NCI-H69 (cell line): ENCODE data around the gene F7.
"Not testable (repeated sequence)": the region's sequence is repeated elsewhere in the genome, so short reads cannot be mapped to it uniquely, and the experiment has no call there.

Experiments used
- DNase-seq: peaks from one replicate; lab custom pipeline; 2025; lab: John Stamatoyannopoulos, UW

The F7 gene

DNA sequence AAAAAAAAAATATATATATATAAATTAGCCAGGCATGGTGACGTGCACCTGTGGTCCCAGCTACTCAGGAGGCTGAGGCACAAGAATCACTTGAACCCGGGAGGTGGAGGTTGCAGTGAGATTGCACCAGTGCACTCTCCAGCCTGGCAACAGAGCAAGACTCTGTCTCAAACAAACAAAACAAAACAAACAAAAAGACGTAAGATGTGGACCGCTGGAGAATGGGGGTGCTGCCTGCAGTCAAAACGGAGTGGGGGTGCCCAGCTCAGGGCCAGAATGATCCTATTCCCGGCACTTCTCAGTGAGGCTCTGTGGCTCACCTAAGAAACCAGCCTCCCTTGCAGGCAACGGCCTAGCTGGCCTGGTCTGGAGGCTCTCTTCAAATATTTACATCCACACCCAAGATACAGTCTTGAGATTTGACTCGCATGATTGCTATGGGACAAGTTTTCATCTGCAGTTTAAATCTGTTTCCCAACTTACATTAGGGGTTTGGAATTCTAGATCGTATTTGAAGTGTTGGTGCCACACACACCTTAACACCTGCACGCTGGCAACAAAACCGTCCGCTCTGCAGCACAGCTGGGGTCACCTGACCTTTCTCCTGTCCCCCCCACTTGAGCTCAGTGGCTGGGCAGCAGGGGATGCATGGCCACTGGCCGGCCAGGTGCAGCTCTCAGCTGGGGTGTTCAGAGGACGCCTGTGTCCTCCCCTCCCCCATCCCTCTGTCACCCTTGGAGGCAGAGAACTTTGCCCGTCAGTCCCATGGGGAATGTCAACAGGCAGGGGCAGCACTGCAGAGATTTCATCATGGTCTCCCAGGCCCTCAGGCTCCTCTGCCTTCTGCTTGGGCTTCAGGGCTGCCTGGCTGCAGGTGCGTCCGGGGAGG, at the start of gene F7:
TSS of gene F7 (plus strand) at position 760 of the 889 bp plus-strand sequence. CDS start at position 811, 51 bp downstream.
- peak; percentile 86 for DNase-seq

DNA sequence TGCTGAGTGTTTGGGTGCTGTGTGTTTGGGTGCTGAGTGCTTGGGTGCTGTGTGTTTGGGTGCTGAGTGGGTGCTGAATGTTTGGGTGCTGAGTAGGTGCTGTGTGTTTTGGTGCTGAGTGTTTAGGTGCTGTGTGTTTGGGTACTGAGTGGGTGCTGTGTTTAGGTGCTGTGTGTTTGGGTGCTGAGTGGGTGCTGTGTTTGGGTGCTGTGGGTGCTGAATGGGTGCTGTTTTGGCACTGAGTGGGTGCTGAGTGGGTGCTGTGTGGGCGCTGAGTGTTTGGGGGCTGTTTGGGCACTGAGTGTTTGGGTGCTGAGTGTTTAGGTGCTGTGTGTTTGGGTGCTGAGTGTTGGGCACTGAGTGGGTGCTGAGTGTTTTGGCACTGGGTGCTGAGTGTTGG, 48.5 kb upstream of the F7 start:
- no peak for DNase-seq

DNA sequence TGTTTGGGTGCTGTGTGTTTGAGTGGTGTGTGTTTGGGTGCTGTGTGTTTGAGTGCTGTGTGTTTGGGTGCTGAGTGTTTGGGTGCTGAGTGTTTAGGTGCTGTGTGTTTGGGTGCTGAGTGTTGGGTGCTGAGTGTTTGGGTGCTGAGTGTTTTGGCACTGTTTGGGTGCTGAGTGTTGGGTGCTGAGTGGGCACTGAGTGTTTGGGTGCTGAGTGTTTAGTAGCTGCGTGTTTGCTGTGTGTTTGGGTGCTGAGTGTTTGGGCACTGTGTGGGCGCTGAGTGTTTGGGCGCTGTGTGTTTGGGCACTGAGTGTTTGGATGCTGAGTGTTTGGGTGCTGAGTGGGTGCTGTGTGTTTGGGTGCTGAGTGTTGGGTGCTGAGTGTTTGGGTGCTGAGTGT, 48.0 kb upstream of the F7 start:
- not testable (repeated sequence) for DNase-seq

DNA sequence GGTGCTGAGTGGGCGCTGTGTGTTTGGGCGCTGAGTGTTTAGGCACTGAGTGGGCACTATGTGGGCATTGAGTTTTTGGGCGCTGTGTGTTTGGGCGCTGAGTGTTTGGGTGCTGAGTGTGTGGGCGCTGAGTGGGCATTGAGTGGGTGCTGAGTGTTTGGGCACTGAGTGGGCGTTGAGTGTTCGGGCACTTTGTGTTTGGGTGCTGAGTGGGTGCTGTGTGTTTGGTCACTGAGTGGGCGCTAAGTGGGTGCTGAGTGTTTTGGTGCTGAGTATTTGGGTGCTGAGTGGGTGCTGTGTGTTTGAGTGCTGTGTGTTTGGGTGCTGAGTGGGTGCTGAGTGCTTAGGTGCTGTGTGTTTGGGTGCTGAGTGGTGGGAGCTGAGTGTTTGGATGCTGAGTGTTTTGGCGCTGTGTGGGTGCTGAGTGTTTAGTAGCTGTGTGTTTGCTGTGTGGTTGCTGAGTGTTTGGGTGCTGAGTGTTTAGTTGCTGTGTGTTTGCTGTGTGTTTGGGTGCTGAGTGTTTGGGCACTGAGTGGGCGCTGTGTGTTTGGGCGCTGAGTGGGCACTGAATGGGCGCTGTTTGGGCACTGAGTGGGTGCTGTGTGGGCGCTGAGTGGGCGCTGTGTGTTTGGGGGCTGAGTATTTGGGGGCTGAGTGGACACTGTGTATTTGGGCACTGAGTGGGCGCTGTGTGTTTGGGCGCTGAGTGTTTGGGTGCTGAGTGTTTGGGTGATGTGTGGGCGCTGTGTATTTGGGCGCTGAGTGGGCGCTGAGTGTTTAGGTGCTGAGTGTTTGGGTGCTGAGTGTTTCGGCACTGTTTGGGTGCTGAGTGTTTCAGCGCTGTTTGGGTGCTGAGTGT, 47.2 kb upstream of the F7 start:
- no peak for DNase-seq

DNA sequence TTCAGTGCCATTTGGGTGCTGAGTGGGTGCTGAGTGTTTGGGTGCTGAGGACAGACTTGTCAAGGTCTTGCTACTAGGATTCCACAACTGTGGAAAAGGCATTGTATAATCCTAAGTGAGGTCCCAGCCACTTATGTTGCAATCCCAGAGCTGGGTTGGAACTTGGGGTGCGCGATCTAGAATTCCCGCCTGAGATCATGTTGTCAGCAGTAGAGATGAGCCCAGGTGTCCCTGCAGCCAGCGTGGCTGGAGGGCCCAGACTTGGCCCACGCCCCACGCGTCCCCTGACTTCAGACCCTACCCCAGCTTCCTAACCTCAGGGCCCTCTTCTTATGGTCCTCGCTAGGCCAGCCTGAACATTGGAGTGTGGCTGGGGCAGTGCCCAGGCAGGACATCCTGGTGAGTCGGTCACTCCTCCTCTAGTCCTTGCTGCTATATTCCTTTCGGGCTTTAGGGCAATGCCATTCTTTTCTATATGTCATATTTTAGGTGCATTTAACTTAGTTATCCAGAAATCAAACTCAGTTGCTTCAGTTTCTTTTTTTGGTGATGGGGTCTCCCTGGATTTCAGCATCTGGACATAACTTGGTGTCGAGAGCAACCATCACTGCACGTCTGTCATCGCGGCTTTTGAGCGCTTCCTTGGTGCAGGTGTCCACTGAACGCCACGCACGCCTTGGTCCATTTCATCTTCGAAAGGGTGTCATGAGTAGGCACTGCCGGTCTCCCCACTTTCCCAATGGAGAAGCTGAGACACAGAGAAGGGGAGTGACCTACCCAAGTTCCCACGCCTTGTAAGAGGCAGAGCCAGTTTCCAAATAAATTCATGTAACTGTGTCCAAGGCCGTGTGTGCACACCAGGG, 46.4 kb upstream of the F7 start:
- DNase-seq = no peak

DNA sequence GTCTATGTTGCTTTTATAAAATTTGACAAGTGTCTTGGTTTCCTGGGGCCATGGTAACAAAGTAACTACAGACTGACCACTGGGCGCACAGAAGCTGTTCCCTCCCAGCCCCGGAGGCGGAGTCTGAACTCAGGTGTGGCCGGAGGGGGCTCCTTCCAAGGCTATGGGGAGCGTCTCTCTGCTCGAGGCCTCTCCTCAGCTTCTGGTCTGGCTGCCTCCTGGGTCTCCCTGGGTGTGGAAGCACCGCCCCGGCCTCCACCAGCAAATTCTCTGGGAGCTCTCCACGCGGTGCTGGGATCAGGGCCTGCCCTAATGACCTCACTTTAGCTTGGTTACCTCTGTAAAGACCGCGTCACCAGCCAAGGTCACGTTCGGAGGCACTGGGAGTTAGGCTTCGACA, 45.7 kb upstream of the F7 start:
- DNase-seq = no peak

DNA sequence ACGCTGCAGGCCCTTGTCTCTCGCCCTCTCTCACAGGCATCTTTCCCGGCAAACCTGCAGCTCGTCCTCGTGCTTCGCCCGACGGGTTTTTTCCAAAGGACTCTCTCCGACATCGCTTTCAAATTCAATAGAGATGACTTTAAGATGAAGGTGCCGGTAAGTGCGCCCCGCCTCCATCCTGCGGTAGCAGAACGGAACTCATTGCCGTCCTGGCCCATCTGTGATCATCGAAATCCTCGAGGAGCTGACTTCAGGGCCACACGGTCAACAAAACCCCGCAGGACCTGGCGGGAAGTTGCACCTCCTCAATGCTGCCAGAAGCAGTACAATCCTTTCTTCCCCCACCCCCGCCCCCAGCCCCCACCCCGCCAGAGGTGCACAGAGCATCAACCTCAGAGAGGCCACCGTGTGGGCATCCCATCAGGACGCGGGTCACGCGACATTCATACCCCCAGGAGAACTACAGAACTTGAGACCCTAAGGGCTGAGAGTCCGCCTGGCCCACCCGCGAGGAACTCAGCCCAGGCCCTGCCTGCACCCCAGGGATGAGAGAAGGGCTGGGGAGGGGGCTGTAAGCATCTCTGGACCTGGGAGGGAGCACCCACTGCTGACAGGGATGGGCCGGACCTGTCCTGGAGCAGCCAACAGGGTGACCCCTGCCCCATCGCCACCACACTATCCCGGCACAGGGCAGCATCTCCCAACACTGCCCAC, 44.9 kb upstream of the F7 start:
- no peak for DNase-seq

DNA sequence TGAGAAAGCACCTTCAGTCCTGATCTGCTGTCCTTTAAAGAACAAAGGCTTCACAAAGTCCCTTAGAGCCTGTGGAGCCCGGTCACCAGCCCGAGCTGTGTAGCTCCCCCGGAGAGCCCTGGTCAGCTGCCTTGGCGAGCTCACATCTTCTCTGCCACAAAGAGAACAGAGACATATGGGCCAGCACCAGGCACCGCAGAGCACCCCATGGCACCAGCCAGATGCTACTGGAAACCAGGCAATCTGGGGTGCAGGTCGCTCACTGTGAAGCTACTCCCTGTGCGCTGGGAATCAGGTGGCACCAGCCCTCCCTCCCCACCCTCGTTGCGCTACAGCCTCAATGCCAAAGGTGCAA, 44.3 kb upstream of the F7 start:
- no peak for DNase-seq

DNA sequence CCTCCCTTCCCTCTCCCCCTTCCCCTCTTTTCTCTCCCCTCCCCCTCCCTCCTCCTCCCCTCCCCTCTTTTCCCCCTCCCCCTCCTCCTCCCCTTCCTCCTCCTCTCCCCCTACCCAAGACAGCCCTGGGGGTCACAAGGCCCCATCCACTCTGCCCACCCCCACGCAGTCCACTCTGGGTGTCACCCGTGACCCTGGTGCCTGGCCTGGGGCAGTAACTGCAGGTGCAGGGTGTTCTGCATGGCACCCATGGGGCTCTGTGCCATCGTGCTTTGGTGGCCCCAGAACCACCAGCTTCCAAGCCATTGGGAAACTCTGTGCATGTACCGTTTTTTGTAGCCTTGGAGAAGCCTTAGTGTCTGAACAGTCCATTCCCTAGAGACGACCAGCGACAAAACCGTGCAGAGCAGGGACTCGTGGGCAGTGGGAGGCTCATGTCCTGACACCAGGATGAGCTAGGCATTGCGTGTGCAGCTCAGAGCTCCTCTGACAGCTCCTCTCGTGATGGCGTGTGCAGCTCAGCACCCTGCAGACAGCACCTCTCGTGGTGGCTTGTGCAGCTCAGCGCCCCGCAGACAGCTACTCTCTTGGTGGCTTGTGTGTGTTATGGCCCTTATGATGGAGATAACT, 43.7 kb upstream of the F7 start:
- no peak for DNase-seq

GRCh38 chr13:113062691-113063090, 42.9 kb upstream of the F7 start:
- no peak for DNase-seq

DNA sequence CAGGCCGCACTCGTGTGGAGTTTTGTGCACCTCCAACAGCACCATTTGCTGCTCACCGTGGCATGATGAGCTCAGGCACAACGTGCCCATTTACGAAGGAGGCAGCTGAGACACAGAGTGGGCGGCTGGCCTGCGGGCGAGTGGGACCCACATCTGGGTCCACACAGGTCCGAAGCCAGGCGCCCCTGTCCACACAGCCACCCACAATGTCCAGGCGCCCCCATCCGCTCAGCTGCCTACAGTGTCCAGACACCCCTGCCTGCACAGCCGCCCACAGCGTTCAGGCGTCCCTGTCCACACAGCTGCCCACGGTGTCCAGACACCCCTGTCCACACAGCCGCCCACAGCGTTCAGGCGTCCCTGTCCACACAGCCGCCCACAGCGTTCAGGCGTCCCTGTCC, 42.5 kb upstream of the F7 start:
- DNase-seq = no peak

- no peak for DNase-seq
Measured at GRCh38 chr13:113064000-113064533, 41.5 kb upstream of the F7 start.

GRCh38 chr13:113064534-113065405, 40.8 kb upstream of the F7 start:
- no peak for DNase-seq

GRCh38 chr13:113065406-113066141, 40.0 kb upstream of the F7 start:
- no peak for DNase-seq

- no peak for DNase-seq
Measured at GRCh38 chr13:113066142-113066455, 39.5 kb upstream of the F7 start.

- no peak for DNase-seq
Measured at GRCh38 chr13:113066746-113067145, 38.8 kb upstream of the F7 start.

DNA sequence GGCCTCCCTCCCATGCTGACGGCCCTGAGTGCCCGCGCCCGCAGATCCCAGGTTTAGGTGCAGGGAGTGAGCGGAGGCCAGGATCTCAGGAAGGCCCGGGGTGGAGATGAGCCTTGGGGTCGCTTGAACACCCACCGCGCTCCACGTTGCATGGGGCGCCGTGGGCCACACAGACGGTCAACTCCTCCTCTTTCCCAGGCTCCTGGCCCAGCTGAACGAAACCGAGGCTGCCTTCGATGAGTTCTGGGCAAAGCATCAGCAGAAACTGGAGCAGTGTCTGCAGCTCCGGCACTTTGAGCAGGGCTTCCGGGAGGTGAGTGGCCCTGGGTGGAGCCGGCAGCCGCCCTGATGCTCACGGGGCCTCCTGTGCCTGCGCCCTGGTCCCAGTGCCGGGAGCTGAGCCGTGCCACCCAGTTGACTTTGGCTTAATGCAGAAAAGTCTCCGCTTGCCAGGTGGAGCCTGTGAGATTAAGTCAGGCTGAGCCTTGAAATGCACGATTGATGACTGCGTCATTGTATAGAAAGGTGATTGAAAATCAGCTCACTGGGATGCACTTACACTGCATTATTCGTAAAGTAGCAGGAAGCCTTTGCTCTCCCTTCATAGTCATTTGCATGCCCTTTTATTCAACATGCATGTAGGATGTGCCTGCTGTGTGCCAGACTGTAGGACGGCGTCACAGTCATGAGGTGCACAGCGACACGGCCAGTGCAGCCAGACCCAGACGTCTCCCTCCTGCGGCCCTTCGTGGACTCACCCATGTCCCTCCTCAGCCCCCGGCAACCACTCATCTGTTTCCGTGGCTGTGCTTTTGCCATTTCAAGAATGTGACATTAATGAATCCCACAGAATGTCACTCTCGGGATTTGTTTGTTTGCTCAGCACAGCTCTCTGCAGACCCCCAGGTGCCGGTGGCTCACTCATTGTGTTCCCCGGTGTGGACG, 35.5 kb upstream of the F7 start:
- DNase-seq = no peak

DNA sequence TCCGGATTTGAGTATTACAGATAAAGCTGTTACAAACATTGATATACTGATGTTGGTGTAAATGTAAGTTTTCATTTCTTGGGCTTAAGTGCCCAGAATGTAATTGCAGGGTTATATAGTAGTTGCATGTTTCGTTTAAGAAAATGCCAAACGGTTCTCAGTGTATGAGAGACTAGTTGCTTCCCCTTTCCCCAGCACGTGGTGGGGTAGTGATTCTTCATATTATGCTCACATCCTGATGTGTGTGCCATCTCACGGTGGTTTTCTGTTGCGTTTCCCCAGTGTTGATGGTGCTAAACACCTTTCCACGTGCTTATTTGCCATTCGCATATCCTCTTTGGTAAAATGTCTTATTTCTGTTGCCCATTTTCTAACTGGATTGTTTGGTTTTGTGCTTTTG, 34.7 kb upstream of the F7 start:
- no peak for DNase-seq
